Panc1 (cell line): ENCODE data around the gene IL31RA. TPM values are rescaled to one million over a fixed set of nuclear protein-coding genes. Genes with fewer than 3 reads are reported as not detected.

Source experiments
- ATAC-seq: fragments of 200-7000 bp; cut with Tn5 transposase; 2 replicates; pipeline ENCODE4 v1.9.1; 2020; ENCODE audit warnings: mild to moderate bottlenecking, moderate library complexity
- BruUV-seq: library from RNA; stranded (reverse); fragments of 400-500 nt; replicated peaks from 2 replicates; lab custom pipeline; 2021; lab: Mats Ljungman, UMichigan
- CTCF ChIA-PET: fragments of 300-600 bp; sonication (Branson Sonifier 250); formaldehyde crosslinking; loops from one replicate; lab custom pipeline; 2022; ENCODE audit warnings: antibody characterized with exemption; lab: Charles Lee
- POLR2A ChIA-PET: fragments of 300-600 bp; sonication (Branson Sonifier 250); formaldehyde crosslinking; loops from one replicate; lab custom pipeline; 2022; ENCODE audit warnings: antibody characterized with exemption; lab: Charles Lee
- DNase-seq: peaks from one replicate; pipeline ENCODE4 v3.0.0-alpha.2; 2010; ENCODE audit warnings: low read depth, low spot score
- H3K27ac ChIP-seq: 2 replicates; pipeline ENCODE4 v1.5.1; 2011; ENCODE audit warnings: mild to moderate bottlenecking, low read length, inconsistent platforms
- H3K27me3 ChIP-seq: fragments of 200-500 bp; sonication (Bioruptor generic); 2 replicates; pipeline ENCODE4 v1.6.0; 2014; ENCODE audit warnings: low read length, inconsistent platforms; ENCODE audit not compliant: control insufficient read depth, insufficient read depth
- H3K36me3 ChIP-seq: fragments of 200-500 bp; sonication (Bioruptor generic); 2 replicates; pipeline ENCODE4 v1.5.1; 2014; ENCODE audit warnings: inconsistent platforms, mild to moderate bottlenecking, low read length, moderate library complexity; ENCODE audit not compliant: control insufficient read depth, insufficient read depth
- H3K4me1 ChIP-seq: 2 replicates; pipeline ENCODE4 v1.5.1; 2011; ENCODE audit warnings: inconsistent platforms, mild to moderate bottlenecking, low read length, moderate library complexity; ENCODE audit not compliant: control insufficient read depth, insufficient read depth
- H3K4me3 ChIP-seq, 2 experiments: 2 replicates each; pipeline ENCODE4 v1.5.1; 2011 to 2012; ENCODE audit warnings: low read depth in 2 of 2, low read length in 2 of 2, mild to moderate bottlenecking in 2 of 2, inconsistent platforms in 1 of 2, moderate library complexity in 1 of 2
- H3K9me3 ChIP-seq: fragments of 200-500 bp; sonication (Bioruptor generic); 2 replicates; pipeline ENCODE4 v1.5.1; 2014; ENCODE audit warnings: low read depth, mild to moderate bottlenecking, inconsistent platforms, low read length, moderate library complexity; ENCODE audit not compliant: control insufficient read depth, insufficient read depth
- CTCF ChIP-seq: fragments of 450-650 bp; IDR thresholded peaks from 2 replicates; pipeline ENCODE4 v1.5.1; 2017; ENCODE audit warnings: mild to moderate bottlenecking
- POLR2AphosphoS5 ChIP-seq: IDR thresholded peaks from 2 replicates; pipeline ENCODE4 v1.6.1; 2012; ENCODE audit warnings: mild to moderate bottlenecking, low read depth, low read length, moderate library complexity
- REST ChIP-seq, 2 experiments: IDR thresholded peaks; 2 replicates each; pipeline ENCODE4 v1.6.1; 2011 to 2012; ENCODE audit warnings: low read depth in 2 of 2, control low read depth in 1 of 2, low read length in 1 of 2, mild to moderate bottlenecking in 1 of 2, moderate library complexity in 1 of 2; ENCODE audit not compliant: insufficient read depth in 1 of 2
- SIN3A ChIP-seq: IDR thresholded peaks from 2 replicates; pipeline ENCODE4 v1.6.1; 2012; ENCODE audit warnings: low read depth, mild to moderate bottlenecking, low read length, moderate library complexity, borderline replicate concordance; ENCODE audit not compliant: insufficient read depth
- TCF7L2 ChIP-seq: IDR thresholded peaks from 2 replicates; pipeline ENCODE4 v1.6.1; 2011; ENCODE audit warnings: mild to moderate bottlenecking, low read depth, low read length, inconsistent platforms
- in situ Hi-C: cut with HindIII; loops from 2 replicates; pipeline ENCODE4 v1.10.0; 2016; ENCODE audit warnings: low sequenced_read_pairs, low pct_unique_long_range_greater_than_20kb
- intact Hi-C: fragments of 100-400 bp; cut with micrococcal nuclease; formaldehyde crosslinking; loops from one replicate; pipeline ENCODE4 v1.10.0; 2022; ENCODE audit not compliant: unreplicated experiment
- total RNA-seq: library from RNA; stranded (reverse); gene quantifications from one replicate; pipeline ENCODE4 v1.2.1, GENCODE V29; 2021; ENCODE audit not compliant: unreplicated experiment

The IL31RA gene
- total RNA-seq, 1 experiment from 2014 or later, result 3.1 TPM

- ChIA-PET CTCF (no interaction called here), POLR2A (no interaction called here)
- H3K27me3 ChIP-seq, result no peaks in the 10 kb centered on the region
- no peaks in the 10 kb centered on the region for H3K36me3 ChIP-seq
- H3K4me1 ChIP-seq, result no peaks in the 10 kb centered on the region
- ATAC-seq (no peak), DNase-seq (no peak)
- no peak overlapping the region for H3K27ac ChIP-seq
- H3K4me3 ChIP-seq, result no peak overlapping the region
- BruUV-seq, result no TSS peak
- in situ Hi-C loops, result no loop called here
- H3K9me3 ChIP-seq, result no peaks in the 10 kb centered on the region
- intact Hi-C loops, result no loop called here
- TF ChIP-seq CTCF, result no peak
- no peak for TF ChIP-seq REST (IDR thresholded peaks at IDR 0.05; ENCODE audit: insufficient read depth in 1 of 2, low read depth in 2 of 2, low read length in 1 of 2)
- no peak for TF ChIP-seq SIN3A
- TF ChIP-seq POLR2AphosphoS5, result no peak
- TF ChIP-seq TCF7L2, result no peak
Measured at GRCh38 chr5:55905251-55905650, 54.1 kb downstream of the IL31RA start.

GRCh38 chr5:55907927-55908326 lies 56.8 kb downstream of the IL31RA start:
- H3K9me3 ChIP-seq, result no peaks in the 10 kb centered on the region
- no peaks in the 10 kb centered on the region for H3K36me3 ChIP-seq
- no peak overlapping the region for H3K27ac ChIP-seq
- no peak for DNase-seq
- in situ Hi-C loops, result no loop called here
- no peak overlapping the region for H3K4me3 ChIP-seq
- intact Hi-C loops, result no loop called here
- CTCF ChIA-PET, result no interaction called here
- H3K4me1 ChIP-seq, result no peaks in the 10 kb centered on the region
- H3K27me3 ChIP-seq, result no peaks in the 10 kb centered on the region
- ATAC-seq, result no peak
- no peak for TF ChIP-seq SIN3A
- TF ChIP-seq REST (IDR thresholded peaks at IDR 0.05; ENCODE audit: insufficient read depth in 1 of 2, low read depth in 2 of 2, low read length in 1 of 2), result no peak
- TF ChIP-seq CTCF, result no peak
- TF ChIP-seq TCF7L2, result no peak
- no peak for TF ChIP-seq POLR2AphosphoS5
- BruUV-seq, result no TSS peak
- POLR2A ChIA-PET, result no interaction called here
